GM12801 (cell line): ENCODE results near the gene ELOVL6.

Experiments
- CTCF ChIP-seq: IDR thresholded peaks from one replicate; pipeline ENCODE4 v1.5.1; 2011; ENCODE audit warnings: control low read depth; ENCODE audit not compliant: insufficient read length; ENCODE audit errors: extremely low read depth

The ELOVL6 gene

GRCh38 chr4:110074570-110074969, 123.8 kb downstream of the ELOVL6 start:
- no peak for TF ChIP-seq CTCF

- TF ChIP-seq CTCF = no peak
These were observed 125.2 kb downstream of the ELOVL6 start for GRCh38 chr4:110073053-110073845.

GRCh38 chr4:110071466-110071865, 126.9 kb downstream of the ELOVL6 start:
- no peak for TF ChIP-seq CTCF

GRCh38 chr4:110068248-110068647, 130.2 kb downstream of the ELOVL6 start:
- TF ChIP-seq CTCF = no peak

GRCh38 chr4:110064934-110065333, 133.5 kb downstream of the ELOVL6 start:
- TF ChIP-seq CTCF = no peak

GRCh38 chr4:110064295-110064694, 134.1 kb downstream of the ELOVL6 start:
- TF ChIP-seq CTCF = no peak

GRCh38 chr4:110062166-110062565, 136.2 kb downstream of the ELOVL6 start:
- no peak for TF ChIP-seq CTCF
